HG03066 (cell line): ENCODE results near the gene RAB11FIP4.

Source experiments
- ATAC-seq: cut with Tn5 transposase; IDR thresholded peaks from one replicate; pipeline ENCODE4 v1.9.1; 2021; ENCODE audit warnings: low read depth; ENCODE audit not compliant: unreplicated experiment

RAB11FIP4 gene

GRCh38 chr17:31386542-31387075, 4.9 kb upstream of the RAB11FIP4 start:
- no peak for ATAC-seq

- no peak for ATAC-seq
Observed at GRCh38 chr17:31387438-31387837, 4.0 kb upstream of the RAB11FIP4 start.

- no peak for ATAC-seq
Observed at GRCh38 chr17:31388351-31388750, 3.1 kb upstream of the RAB11FIP4 start.

DNA sequence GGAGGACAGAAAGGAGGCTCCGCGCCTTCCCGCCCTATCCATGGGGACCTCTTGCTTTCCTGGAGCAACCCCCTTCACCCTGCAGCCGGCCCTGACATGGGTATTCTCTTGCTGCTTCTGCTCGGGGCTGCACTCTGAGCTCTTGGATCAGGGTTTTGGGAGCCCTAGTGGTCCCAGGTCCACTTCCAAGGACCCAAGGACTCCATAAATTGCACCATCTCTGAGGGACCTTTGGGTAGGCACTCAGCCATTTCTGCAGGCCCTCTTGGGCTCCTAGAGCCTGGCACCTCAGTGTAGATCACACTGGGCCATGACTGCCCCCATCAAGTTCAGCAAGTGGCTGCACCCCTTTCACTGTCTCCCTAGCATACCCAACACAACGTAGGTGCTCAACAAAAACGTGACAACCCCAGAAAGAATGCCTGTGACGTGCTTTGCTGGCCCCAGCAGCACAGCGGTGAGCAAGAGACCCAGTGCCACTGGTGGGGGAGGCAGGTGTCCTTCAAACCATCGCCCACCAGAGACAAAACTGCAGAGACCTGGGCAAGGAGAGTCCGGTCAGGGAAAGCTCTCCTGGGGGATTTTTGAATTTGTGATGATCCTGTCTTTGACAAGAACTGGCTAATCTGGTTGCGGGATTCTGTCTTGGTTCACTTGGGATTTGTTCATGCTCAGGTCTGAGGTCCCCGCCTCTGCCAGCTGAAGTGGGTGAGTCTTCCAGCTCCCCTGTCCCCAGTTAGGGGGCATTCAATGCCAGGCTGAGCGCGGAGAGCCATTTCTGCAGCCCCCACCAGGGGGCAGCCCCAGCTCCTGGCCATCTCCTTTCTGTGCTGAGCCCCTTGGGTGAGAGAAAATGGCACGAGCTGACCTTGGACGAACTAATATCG, 2.5 kb upstream of the RAB11FIP4 start:
- no peak for ATAC-seq

DNA sequence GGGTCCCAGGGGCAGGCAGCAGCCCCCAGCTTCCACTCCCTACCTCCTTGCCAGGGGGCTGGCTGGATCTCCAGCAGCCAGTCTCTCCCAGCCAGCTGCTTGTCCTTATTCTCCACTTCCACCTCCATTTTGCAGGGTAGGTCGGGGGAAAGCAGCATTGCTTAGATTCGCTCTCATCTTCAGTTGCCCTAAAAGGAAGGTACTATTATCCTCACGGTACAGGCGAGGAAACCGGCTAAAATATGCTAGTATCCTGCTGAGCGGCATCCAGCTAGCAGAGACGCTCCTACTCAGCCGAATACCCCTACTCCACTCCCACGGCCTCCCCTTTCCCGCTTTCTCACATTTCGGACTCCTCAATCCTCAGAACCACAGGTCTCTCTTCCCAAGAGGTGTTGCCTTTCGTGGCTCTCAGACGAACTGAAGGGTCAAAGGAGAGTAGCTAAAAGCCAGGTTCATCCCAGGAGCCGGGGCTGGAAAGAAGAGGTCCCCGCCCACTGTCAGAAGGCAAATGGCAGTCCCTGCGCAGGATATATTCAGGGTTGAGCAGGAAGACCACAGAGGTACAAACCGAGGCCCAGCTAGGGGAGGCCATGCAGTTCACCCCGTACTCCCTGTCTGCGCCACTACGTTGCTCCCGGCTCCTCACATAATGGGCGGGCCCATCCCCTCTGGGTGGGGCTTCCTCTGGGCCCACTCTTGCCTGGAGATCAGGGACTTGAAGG, 1.7 kb upstream of the RAB11FIP4 start:
- no peak for ATAC-seq

DNA sequence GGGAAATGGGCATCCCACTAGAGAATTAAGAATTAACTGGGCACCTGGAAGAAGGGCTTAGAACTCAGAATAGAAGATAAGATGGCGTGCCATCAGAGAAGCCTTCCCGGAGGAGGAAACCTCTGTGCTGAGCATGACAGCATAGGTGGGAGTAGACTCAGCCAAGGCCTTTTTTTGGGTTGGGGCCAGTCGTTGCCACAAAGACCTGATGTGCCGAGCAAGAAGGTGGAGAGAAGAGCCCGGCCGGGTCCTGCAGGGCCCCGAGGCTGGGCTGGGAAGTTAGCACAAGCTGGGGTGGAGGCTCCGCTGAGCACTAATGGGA, 1.1 kb upstream of the RAB11FIP4 start:
- ATAC-seq: no peak

GRCh38 chr17:31390748-31391495, 553 bp upstream of the RAB11FIP4 start:
- ATAC-seq: no peak

GRCh38 chr17:31392002-31392855, 754 bp downstream of the RAB11FIP4 start:
- no peak for ATAC-seq

- ATAC-seq: no peak
Observed at GRCh38 chr17:31392856-31393748, 1.6 kb downstream of the RAB11FIP4 start.

DNA sequence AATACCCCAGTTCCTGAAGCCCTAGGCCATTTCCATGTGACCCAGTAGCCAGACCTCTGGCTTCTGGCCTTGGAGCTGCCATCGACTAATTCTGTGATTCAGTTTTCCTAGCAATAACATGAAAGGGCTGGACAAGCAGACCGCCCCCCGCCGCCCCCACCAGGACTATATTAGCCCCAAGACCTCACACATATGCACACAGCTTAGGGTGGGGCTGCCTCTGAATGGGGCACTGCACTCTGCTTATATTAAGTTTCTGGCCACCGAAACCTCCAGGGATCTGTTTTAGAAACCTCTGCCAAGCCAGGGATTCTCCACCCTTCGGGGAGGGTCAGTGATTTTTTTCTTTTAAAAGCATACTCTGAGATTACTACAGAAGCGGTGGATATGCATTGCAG, 2.3 kb downstream of the RAB11FIP4 start:
- no peak for ATAC-seq

DNA sequence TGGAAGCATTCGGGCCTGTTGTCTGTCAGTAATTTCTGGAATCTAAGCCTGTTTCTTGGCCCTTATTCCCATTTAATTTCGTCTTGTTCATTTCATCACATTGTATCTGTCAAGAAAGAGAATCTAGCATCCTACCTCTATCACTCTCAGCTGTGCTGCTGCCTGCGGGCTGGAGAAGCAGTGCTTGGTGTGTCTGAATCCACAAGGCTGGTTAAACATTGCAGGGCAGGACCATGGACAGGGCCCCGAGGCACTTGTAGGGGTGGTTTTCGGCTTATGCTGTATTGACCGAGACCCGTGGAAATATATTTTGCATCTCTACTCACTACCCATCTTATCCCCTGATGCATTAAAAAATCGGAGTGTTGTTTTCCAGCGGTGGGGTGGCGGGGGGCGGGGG, 3.1 kb downstream of the RAB11FIP4 start:
- ATAC-seq: no peak

DNA sequence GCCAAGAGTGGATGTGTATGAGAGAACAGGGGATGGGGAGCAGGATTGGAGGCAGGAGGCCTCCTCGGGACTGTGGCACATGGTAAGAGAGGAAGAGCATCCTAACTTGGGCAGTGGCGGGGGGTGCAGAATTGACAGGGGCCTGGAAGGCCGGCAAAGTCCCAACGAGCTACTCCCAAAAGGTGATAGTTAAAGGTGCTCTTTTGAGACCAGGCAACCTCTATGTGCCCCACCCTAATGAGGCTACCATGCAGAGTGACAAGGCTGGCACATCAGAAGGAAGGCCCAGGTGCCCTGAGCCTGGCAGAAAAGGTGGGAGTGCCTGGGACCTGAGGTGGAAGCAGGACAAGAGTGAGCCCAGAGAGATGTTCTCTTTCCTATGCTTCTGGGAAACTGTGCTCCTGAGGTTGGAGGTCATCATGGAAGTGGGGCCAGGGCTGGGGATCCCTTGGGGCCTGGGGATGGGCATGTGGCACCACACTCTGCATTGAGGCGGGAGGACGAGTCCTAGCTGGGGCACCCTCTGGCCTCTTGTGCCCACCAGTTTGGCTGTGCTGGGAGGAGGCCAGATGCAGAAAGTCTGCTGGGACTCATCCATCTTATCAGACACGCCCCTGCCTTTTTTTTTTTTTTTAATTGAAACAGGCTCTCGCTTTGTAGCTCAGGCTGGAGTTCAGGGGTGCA, 5.9 kb downstream of the RAB11FIP4 start:
- no peak for ATAC-seq

GRCh38 chr17:31398381-31399311, 7.2 kb downstream of the RAB11FIP4 start:
- ATAC-seq: no peak

DNA sequence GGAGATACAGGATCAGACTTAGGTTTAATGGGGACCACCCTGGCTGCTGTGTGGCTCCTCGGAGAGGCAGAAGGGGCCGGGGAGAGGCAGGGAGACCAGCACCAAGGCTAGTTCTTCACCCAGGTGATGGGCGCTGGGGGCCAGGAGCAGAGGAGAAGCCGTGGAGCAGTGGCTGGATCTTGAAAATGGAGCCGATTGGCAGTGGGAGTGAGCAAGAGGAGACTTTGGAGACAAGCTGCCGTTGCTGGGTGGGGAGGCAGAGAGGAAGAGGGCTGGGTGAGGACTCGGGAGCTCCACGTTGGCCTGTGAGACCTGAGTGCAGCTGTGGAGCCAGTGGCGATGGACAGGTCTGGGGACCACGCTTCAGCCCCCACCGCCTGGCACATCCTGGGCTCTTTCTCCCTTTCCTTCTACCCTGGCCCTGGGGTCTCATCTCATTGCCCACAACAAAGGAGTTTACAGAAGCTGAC, 9.0 kb downstream of the RAB11FIP4 start:
- ATAC-seq: no peak

GRCh38 chr17:31401456-31402254, 10.2 kb downstream of the RAB11FIP4 start:
- ATAC-seq: no peak
